Activated CD8-positive, alpha-beta memory T cell treated with anti-CD3 and anti-CD28 coated beads, Interleukin-2, amount 10 ng/mL, durations not matched to agents 7 days and 5 days (primary cell): ENCODE results near the gene TPCN1. TPM values are rescaled to one million over a fixed set of nuclear protein-coding genes. Genes with fewer than 3 reads are reported as not detected.

Experiments
- ATAC-seq: fragments of 150-1000 bp; cut with Tn5 transposase; one replicate; pipeline ENCODE4 v1.10.0; 2021; ENCODE audit warnings: moderate library complexity
- CTCF ChIA-PET: fragments of 350-600 bp; sonication (Branson Sonifier 250); formaldehyde crosslinking; loops from one replicate; lab custom pipeline; 2021; ENCODE audit warnings: antibody characterized with exemption; lab: Charles Lee
- DNase-seq: peaks from one replicate; pipeline ENCODE4 v3.0.0-alpha.2; 2020
- H3K27ac Mint-ChIP-seq: one replicate; pipeline ENCODE4 v1.8.0; 2021; ENCODE audit warnings: mild to moderate bottlenecking, mixed read lengths
- H3K27me3 Mint-ChIP-seq: one replicate; pipeline ENCODE4 v1.8.0; 2021; ENCODE audit warnings: mixed read lengths
- H3K36me3 Mint-ChIP-seq: one replicate; pipeline ENCODE4 v1.8.0; 2021; ENCODE audit warnings: mild to moderate bottlenecking, mixed read lengths
- H3K4me1 Mint-ChIP-seq: one replicate; pipeline ENCODE4 v1.8.0; 2021; ENCODE audit warnings: mixed read lengths
- H3K4me3 Mint-ChIP-seq: one replicate; pipeline ENCODE4 v1.8.0; 2021; ENCODE audit warnings: mild to moderate bottlenecking, moderate library complexity, mixed read lengths
- H3K9me3 Mint-ChIP-seq: one replicate; pipeline ENCODE4 v1.8.0; 2022; ENCODE audit warnings: low read depth, mixed read lengths
- total RNA-seq, 2 experiments: library from RNA; stranded (reverse); gene quantifications; one replicate each; pipeline ENCODE4 v1.2.3, GENCODE V29; 2021

TPCN1 gene
- total RNA-seq, 2 experiments from 2014 or later: 21.4 to 23.3 TPM

DNA sequence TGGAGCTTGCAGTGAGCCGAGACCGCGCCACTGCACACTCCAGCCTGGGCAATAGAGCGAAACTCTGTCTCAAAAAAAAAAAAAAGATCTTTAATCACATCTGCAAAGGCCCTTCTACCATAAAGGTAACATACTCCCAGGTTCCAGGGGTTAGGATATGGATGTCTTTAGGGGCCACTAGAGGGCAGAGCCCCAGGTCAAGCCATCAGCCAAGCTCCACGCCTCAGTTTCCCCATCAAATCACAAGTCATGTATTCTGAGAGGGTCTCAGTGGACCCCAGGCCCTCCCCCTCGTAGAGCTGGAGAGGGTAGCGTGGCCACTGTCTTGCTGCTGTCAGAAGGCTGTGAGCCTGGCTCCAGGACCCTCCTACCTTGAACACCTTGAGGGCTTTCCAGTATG is 94.9 kb downstream of the TPCN1 start:
- peaks cover 25% of the 10 kb centered on the region for H3K36me3 Mint-ChIP-seq
- no peaks in the 10 kb centered on the region for H3K27me3 Mint-ChIP-seq
- no peak overlapping the region for H3K27ac Mint-ChIP-seq
- H3K9me3 Mint-ChIP-seq: no peaks in the 10 kb centered on the region
- CTCF ChIA-PET: interaction anchor here (0.8 to 1.6 kb wide), 2 partner anchors 14 to 19 kb away, joined by 3 read pairs; partner anchors contain the start of gene SLC8B1
- DNase-seq (no peak), ATAC-seq (no peak)
- no peaks in the 10 kb centered on the region for H3K4me1 Mint-ChIP-seq
- H3K4me3 Mint-ChIP-seq: no peak overlapping the region

DNA sequence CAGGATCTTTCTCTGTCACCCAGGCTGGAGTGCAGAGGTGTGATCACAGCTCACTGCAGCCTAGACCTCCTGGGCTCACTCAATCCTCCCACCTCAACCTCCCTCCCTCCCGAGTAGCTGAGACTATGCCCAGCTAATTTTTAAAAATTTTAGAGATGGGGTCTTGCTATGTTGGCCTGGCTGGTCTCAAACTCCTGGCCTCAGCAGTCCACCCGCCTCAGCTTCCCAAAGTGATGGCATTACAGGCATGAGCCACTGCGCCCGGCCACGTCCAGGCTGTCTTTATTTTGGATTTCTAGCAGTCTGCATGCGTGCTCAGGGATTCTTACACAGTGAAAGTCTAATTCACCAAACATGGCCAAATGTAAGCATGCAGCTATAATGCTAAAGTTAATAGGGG is 95.9 kb downstream of the TPCN1 start:
- no peak overlapping the region for H3K4me3 Mint-ChIP-seq
- CTCF ChIA-PET: interaction anchor here (1.4 to 1.6 kb wide), 2 partner anchors 13 to 108 kb away, joined by 3 to 4 read pairs; no protein-coding TSS in a partner anchor
- ATAC-seq (no peak), DNase-seq (no peak)
- H3K27ac Mint-ChIP-seq: no peak overlapping the region
- H3K36me3 Mint-ChIP-seq: peaks cover 30% of the 10 kb centered on the region
- H3K9me3 Mint-ChIP-seq: no peaks in the 10 kb centered on the region
- H3K4me1 Mint-ChIP-seq: no peaks in the 10 kb centered on the region
- H3K27me3 Mint-ChIP-seq: no peaks in the 10 kb centered on the region

GRCh38 chr12:113318046-113318656 is 96.9 kb downstream of the TPCN1 start:
- CTCF ChIA-PET: interaction anchor here (1.4 kb wide), 1 partner anchor 107 kb away, joined by 4 read pairs; no protein-coding TSS in a partner anchor
- ATAC-seq: no peak
- Mint-ChIP-seq H3K4me1 (peaks cover 2% of the 10 kb centered on the region), H3K27me3 (no peaks in the 10 kb centered on the region), H3K9me3 (peaks cover 2% of the 10 kb centered on the region), H3K4me3 (no peak overlapping the region), H3K27ac (no peak overlapping the region), H3K36me3 (peaks cover 35% of the 10 kb centered on the region)
- no peak for DNase-seq

DNA sequence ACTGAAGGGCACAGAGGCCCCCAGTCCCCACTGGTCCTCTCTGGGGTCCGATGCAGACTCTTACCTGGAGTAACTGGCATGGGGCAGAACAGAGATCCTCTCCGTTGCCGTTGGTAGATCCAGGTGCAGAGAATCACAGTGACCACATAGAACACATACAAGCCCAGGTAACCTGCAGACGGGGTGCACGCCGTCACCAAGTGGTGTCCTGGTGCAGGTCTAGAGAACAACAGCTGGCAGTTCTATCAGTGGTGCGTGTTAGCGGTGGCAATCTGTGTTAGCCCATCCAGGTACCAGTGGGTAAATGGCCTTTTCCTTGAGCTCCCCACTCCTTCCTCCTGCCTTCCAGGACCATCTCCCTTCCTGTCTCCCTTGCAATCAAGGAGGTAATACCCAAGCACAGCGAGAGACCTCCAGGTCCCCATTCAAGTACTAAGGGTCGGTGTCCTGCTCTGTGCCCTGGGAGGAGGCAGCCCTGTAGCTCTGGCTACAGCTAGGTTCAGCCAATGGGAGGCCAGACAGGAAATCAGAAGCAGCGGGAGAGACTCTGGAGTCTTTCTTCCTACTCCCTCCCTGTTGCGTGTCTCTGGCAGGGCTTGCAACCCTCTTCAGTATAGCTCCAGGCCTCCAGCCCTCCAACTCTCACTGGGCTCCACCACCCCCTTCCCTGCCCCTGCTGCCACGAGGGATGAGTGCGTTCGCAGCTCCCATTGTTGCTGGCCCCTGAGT is 97.8 kb downstream of the TPCN1 start:
- Mint-ChIP-seq H3K9me3 (peaks cover 2% of the 10 kb centered on the region), H3K4me1 (peaks cover 4% of the 10 kb centered on the region), H3K36me3 (peaks cover 33% of the 10 kb centered on the region), H3K27me3 (no peaks in the 10 kb centered on the region), H3K27ac (no peak overlapping the region), H3K4me3 (no peak overlapping the region)
- ATAC-seq (no peak), DNase-seq (no peak)
- CTCF ChIA-PET: no interaction called here

DNA sequence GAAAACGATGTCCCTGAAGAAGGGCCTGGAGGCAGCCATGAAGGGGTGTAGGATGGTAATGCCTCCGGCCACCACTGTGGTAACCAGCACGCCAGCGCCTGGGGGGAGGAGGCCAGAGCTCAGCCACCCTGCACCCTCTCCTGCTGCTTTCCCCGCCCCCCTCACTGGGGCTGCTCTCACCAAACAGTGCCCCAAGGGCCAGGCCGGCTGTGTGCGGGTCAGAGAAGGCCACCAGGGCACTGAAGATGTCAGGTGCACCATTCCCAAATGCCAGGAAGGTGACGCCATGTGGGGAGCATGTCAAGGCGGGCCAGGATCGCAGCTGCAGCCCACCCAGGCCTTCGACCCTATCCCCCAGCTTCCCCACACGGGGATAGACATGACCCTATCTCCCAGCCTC is 99.1 kb downstream of the TPCN1 start:
- Mint-ChIP-seq H3K27me3 (no peaks in the 10 kb centered on the region), H3K4me1 (peaks cover 4% of the 10 kb centered on the region), H3K27ac (no peak overlapping the region), H3K9me3 (peaks cover 2% of the 10 kb centered on the region), H3K36me3 (peaks cover 35% of the 10 kb centered on the region), H3K4me3 (no peak overlapping the region)
- no peak for DNase-seq
- CTCF ChIA-PET: no interaction called here
- no peak for ATAC-seq

DNA sequence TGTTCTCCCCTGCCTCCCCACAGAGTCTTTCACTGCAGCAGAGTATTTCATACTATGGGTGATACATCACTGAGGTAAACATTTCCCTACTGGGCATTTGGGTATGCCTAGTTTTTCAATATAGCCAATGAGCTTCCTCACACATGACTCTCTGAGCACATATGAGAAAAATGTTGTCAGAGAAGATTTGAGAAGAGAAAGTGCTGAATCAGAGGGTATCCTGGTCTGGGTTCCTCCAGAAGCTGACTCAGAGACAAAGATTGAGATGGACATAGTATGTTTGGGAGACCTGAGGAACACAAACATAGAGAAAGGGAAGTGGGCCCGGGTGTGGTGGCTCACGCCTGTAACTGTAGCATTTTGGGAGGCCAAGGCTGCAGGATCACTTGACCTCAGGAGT is 101.1 kb downstream of the TPCN1 start:
- H3K4me3 Mint-ChIP-seq: no peak overlapping the region
- DNase-seq: no peak
- H3K4me1 Mint-ChIP-seq: peaks cover 4% of the 10 kb centered on the region
- no peak overlapping the region for H3K27ac Mint-ChIP-seq
- CTCF ChIA-PET: no interaction called here
- no peaks in the 10 kb centered on the region for H3K27me3 Mint-ChIP-seq
- H3K9me3 Mint-ChIP-seq: peaks cover 2% of the 10 kb centered on the region
- no peak for ATAC-seq
- H3K36me3 Mint-ChIP-seq: peaks cover 35% of the 10 kb centered on the region

GRCh38 chr12:113325916-113326315 is 104.7 kb downstream of the TPCN1 start:
- no peak for ATAC-seq
- Mint-ChIP-seq H3K4me3 (no peak overlapping the region), H3K27ac (no peak overlapping the region), H3K27me3 (no peaks in the 10 kb centered on the region), H3K4me1 (peaks cover 4% of the 10 kb centered on the region), H3K9me3 (peaks cover 2% of the 10 kb centered on the region), H3K36me3 (peaks cover 17% of the 10 kb centered on the region)
- CTCF ChIA-PET: no interaction called here
- DNase-seq: no peak

DNA sequence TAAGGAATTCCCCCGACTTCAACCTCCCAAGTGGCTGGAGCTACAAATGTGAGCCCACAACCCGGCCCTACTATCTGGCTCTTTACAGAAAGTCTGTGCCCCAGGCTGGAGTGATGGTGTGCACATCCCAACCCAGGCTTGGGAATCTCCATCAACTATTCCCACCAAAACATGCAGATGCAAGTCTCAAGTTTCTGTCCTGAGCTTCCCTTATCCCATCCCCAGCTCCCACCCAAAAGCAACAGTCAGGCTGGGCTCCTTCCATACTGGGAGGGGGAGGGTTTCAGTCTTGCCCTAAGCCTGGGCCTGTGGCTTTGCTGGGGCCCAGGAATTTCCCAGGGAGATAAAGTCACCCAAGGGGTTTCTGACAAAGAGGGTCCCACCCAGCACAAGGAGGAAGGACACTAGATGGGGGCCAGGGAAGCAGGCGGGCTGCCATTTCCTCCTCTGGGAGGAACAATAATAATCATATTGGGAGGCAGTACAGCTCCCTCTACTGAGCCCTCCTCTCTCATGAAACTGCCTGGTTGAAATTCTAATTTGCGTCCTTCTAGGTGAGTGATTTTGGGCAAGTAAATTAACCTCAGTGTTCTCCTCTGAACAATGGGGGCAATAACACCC is 105.6 kb downstream of the TPCN1 start:
- Mint-ChIP-seq H3K4me3 (no peak overlapping the region), H3K27me3 (no peaks in the 10 kb centered on the region), H3K4me1 (peaks cover 4% of the 10 kb centered on the region), H3K27ac (no peak overlapping the region), H3K36me3 (peaks cover 18% of the 10 kb centered on the region), H3K9me3 (peaks cover 2% of the 10 kb centered on the region)
- ATAC-seq (no peak), DNase-seq (no peak)
- CTCF ChIA-PET: no interaction called here

DNA sequence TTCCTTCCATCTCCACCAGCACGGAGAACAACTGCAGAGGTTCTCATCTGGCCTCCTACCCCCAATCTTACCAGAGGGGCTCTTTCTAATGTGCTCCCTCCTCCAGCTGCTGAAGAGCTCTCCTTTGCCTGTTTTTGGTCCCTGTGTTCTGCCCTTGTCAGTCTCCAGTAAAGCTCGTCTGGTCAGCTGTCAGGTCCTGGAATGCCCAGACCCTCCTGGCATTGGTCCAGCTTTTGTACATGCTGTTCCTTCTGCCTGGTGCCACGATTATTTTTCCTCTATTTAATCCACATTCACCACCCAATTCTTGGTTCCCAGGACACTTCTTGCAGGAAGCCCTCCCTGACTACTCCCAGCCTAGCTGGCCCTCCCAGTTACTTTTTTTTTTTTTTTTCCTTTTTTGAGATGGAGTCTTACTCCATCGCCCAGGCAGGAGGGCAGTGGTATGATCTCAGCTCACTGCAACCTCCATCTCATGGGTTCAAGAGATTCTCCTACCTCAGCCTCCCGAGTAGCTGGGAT is 107.2 kb downstream of the TPCN1 start:
- CTCF ChIA-PET: interaction anchor here (0.7 to 1.1 kb wide), 2 partner anchors 27 to 176 kb away, joined by 3 read pairs; no protein-coding TSS in a partner anchor

DNA sequence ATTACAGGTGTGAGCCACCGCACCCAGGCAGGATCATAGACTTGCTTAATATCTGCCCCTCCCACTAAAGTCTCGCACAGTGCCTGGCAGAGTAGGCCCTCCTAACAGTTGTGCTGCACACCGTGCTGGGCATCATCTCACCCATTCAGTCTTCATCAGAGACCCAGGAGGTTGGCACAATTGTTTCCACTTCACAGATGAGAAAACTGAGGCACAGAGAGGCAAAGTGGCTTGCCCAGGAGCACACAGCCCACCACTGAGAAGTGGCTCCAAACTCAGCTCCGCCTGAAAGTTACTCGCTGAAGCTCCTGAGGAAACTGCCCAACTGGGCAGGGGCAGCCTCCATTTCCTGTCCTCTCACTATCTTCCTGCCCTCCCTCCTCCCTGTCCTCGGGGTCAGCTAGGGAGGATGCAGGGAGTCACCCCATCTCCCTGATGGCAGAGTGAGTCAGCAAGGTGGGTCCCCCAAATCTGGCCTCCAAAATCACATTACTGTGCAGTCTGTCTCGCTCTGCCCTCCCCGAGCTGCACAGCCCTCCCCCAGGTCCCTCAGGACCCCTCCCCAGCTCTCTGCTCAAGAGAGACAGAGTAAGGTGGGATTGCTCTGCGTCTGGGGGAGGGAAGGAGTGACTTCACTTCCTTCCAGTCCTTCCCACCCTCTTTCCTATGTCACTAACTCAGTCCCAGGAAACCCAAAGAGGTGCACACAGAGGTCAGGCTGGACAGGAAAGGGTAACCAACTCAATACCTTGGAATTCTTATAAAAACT is 107.9 kb downstream of the TPCN1 start:
- Mint-ChIP-seq H3K4me3 (no peak overlapping the region), H3K4me1 (peaks cover 6% of the 10 kb centered on the region)
- CTCF ChIA-PET: interaction anchor here (0.7 to 1.2 kb wide), 2 partner anchors 13 to 177 kb away, joined by 3 read pairs; no protein-coding TSS in a partner anchor

More for the DNA sequence above, 107.2 kb downstream of the TPCN1 start:
- H3K27ac Mint-ChIP-seq: no peak overlapping the region
- no peak overlapping the region for H3K4me3 Mint-ChIP-seq
- ATAC-seq: no peak
- H3K36me3 Mint-ChIP-seq: peaks cover 14% of the 10 kb centered on the region
- H3K4me1 Mint-ChIP-seq: peaks cover 4% of the 10 kb centered on the region
- no peaks in the 10 kb centered on the region for H3K9me3 Mint-ChIP-seq
- no peaks in the 10 kb centered on the region for H3K27me3 Mint-ChIP-seq
- no peak for DNase-seq

GRCh38 chr12:113329791-113330417 is 108.6 kb downstream of the TPCN1 start:
- Mint-ChIP-seq H3K27me3 (no peaks in the 10 kb centered on the region), H3K27ac (no peak overlapping the region), H3K36me3 (peaks cover 13% of the 10 kb centered on the region), H3K9me3 (no peaks in the 10 kb centered on the region), H3K4me3 (no peak overlapping the region), H3K4me1 (peaks cover 9% of the 10 kb centered on the region)
- DNase-seq (no peak), ATAC-seq (no peak)
- CTCF ChIA-PET: interaction anchor here (1.2 kb wide), 1 partner anchor 13 kb away, joined by 3 read pairs; no protein-coding TSS in a partner anchor

More for the DNA sequence above, 107.9 kb downstream of the TPCN1 start:
- Mint-ChIP-seq H3K27me3 (no peaks in the 10 kb centered on the region), H3K27ac (no peak overlapping the region), H3K9me3 (no peaks in the 10 kb centered on the region), H3K36me3 (peaks cover 14% of the 10 kb centered on the region)
- no peak for DNase-seq
- ATAC-seq: no peak

DNA sequence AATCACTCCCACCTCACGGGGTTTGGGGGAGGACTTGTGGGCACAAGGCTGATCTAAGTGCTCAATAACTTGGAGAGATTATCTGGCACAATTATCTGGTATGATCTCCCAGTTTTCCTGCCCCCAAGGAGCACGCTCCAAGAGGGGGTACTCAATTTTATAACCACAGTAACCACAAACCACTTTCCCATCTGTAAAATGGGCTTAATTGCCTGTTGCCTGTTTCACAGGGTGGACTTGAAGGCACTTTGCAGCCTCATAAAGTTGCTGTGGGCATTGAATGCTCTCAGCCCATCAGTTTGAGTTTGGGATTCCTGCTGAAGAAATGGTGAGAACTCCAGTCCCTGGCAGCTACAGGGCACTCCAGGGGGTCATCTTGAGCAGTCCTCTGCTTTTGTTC is 109.2 kb downstream of the TPCN1 start:
- no peak for ATAC-seq

More for the DNA sequence above, 109.2 kb downstream of the TPCN1 start:
- Mint-ChIP-seq H3K4me1 (peaks cover 11% of the 10 kb centered on the region), H3K27ac (no peak overlapping the region), H3K9me3 (no peaks in the 10 kb centered on the region), H3K36me3 (peaks cover 12% of the 10 kb centered on the region), H3K27me3 (no peaks in the 10 kb centered on the region), H3K4me3 (no peak overlapping the region)
- DNase-seq: no peak
- CTCF ChIA-PET: interaction anchor here (1.2 kb wide), 1 partner anchor 14 kb away, joined by 3 read pairs; no protein-coding TSS in a partner anchor
